Nephron progenitor cell (in vitro differentiated cells): ENCODE measurements around the gene USP22.
"Not testable (repeated sequence)": the region's sequence is repeated elsewhere in the genome, so short reads cannot be mapped to it uniquely, and the experiment has no call there.

Experiments
- DNase-seq: peaks from one replicate; pipeline ENCODE4 v3.0.0; 2021
- H3K27ac Mint-ChIP-seq: 2 replicates; pipeline ENCODE4 v1.8.0; 2021; ENCODE audit warnings: mild to moderate bottlenecking, moderate library complexity, mixed read lengths
- H3K27me3 Mint-ChIP-seq: 2 replicates; pipeline ENCODE4 v1.8.0; 2021; ENCODE audit warnings: mild to moderate bottlenecking, low read depth, mixed read lengths; ENCODE audit not compliant: poor library complexity
- H3K36me3 Mint-ChIP-seq: 2 replicates; pipeline ENCODE4 v1.8.0; 2021; ENCODE audit warnings: low read depth, mixed read lengths
- H3K4me1 Mint-ChIP-seq: 2 replicates; pipeline ENCODE4 v1.8.0; 2021; ENCODE audit warnings: mixed read lengths
- H3K4me3 Mint-ChIP-seq: 2 replicates; pipeline ENCODE4 v1.8.0; 2021; ENCODE audit warnings: mild to moderate bottlenecking, moderate library complexity, mixed read lengths
- H3K9me3 Mint-ChIP-seq: 2 replicates; pipeline ENCODE4 v1.8.0; 2021; ENCODE audit warnings: mild to moderate bottlenecking, moderate library complexity, mixed read lengths
- CTCF ChIP-seq: fragments of 200-600 bp; sonication (generic); IDR thresholded peaks from 2 replicates; pipeline ENCODE4 v1.5.0; 2021; ENCODE audit warnings: antibody characterized with exemption

Gene USP22

GRCh38 chr17:21042458-21043295 is at the start of gene USP22:
Gene USP22, minus strand, starts transcription at chr17:21043011. Its CDS starts 176 bp downstream, at chr17:21042835.
- peak; percentile 97 for DNase-seq
- peak within 1 kb of the TSS; percentile 98 for H3K27ac Mint-ChIP-seq
- peaks cover 19% of the 10 kb centered on the region for H3K36me3 Mint-ChIP-seq
- H3K4me3 Mint-ChIP-seq = peak within 1 kb of the TSS; percentile 99
- H3K27me3 Mint-ChIP-seq = no peaks in the 10 kb centered on the region
- no peaks in the 10 kb centered on the region for H3K9me3 Mint-ChIP-seq
- H3K4me1 Mint-ChIP-seq = peaks cover 33% of the 10 kb centered on the region
- no peak for TF ChIP-seq CTCF

GRCh38 chr17:21090902-21091618 is 48.2 kb upstream of the USP22 start:
- H3K4me3 Mint-ChIP-seq = no peak overlapping the region
- H3K4me1 Mint-ChIP-seq = no peaks in the 10 kb centered on the region
- no peak for TF ChIP-seq CTCF
- H3K27ac Mint-ChIP-seq = no peak overlapping the region
- no peaks in the 10 kb centered on the region for H3K9me3 Mint-ChIP-seq
- no peak for DNase-seq
- H3K36me3 Mint-ChIP-seq = no peaks in the 10 kb centered on the region
- peaks cover 2% of the 10 kb centered on the region for H3K27me3 Mint-ChIP-seq

GRCh38 chr17:21089933-21090901 is 47.4 kb upstream of the USP22 start:
- Mint-ChIP-seq H3K4me3 (no peak overlapping the region), H3K36me3 (no peaks in the 10 kb centered on the region), H3K27me3 (peaks cover 2% of the 10 kb centered on the region), H3K9me3 (no peaks in the 10 kb centered on the region), H3K27ac (no peak overlapping the region), H3K4me1 (no peaks in the 10 kb centered on the region)
- no peak for DNase-seq
- no peak for TF ChIP-seq CTCF

GRCh38 chr17:21089145-21089544 is 46.3 kb upstream of the USP22 start:
- Mint-ChIP-seq H3K36me3 (no peaks in the 10 kb centered on the region), H3K9me3 (peaks cover 5% of the 10 kb centered on the region), H3K27me3 (no peaks in the 10 kb centered on the region), H3K27ac (no peak overlapping the region), H3K4me3 (no peak overlapping the region), H3K4me1 (no peaks in the 10 kb centered on the region)
- DNase-seq = no peak
- TF ChIP-seq CTCF = no peak

GRCh38 chr17:21085707-21086106 is 42.9 kb upstream of the USP22 start:
- no peak for DNase-seq
- Mint-ChIP-seq H3K4me3 (no peak overlapping the region), H3K9me3 (peaks cover 14% of the 10 kb centered on the region), H3K36me3 (no peaks in the 10 kb centered on the region), H3K27ac (no peak overlapping the region), H3K4me1 (no peaks in the 10 kb centered on the region), H3K27me3 (no peaks in the 10 kb centered on the region)
- TF ChIP-seq CTCF = no peak

- peaks cover 14% of the 10 kb centered on the region for H3K9me3 Mint-ChIP-seq
- not testable (repeated sequence) for H3K27ac Mint-ChIP-seq, H3K36me3 Mint-ChIP-seq, H3K4me1 Mint-ChIP-seq, H3K27me3 Mint-ChIP-seq, DNase-seq, H3K4me3 Mint-ChIP-seq
Measured at GRCh38 chr17:21085280-21085679, 42.5 kb upstream of the USP22 start.
